AG04449 (cell line): ENCODE results near the gene FAM53B.

ENCODE experiments used
- CTCF ChIA-PET: fragments of 350-600 bp; formaldehyde crosslinking; extraction: SDS; loops from one replicate; lab custom pipeline; 2021; ENCODE audit warnings: antibody characterized with exemption; lab: Yijun Ruan, JAX
- POLR2A ChIA-PET: fragments of 400-600, 350-600 bp; formaldehyde crosslinking; extraction: SDS; loops from one replicate; lab custom pipeline; 2020; ENCODE audit warnings: antibody characterized with exemption, inconsistent platforms; lab: Yijun Ruan, JAX
- DNase-seq: peaks from one replicate; pipeline ENCODE4 v3.0.0-alpha.2; 2010; ENCODE audit warnings: low read depth, low spot score
- H3K4me3 ChIP-seq: 2 replicates; pipeline ENCODE4 v1.5.1; 2011; ENCODE audit warnings: low read depth, mild to moderate bottlenecking, control low read depth, low read length
- CTCF ChIP-seq: IDR thresholded peaks from one replicate; pipeline ENCODE4 v1.5.1; 2011; ENCODE audit warnings: mild to moderate bottlenecking, moderate library complexity, low read length, control low read depth, inconsistent platforms; ENCODE audit not compliant: insufficient read depth; ENCODE audit errors: missing control alignments

FAM53B gene

GRCh38 chr10:124731551-124731950 lies 12.6 kb downstream of the FAM53B start:
- ChIA-PET CTCF (interaction anchor here (1.2 to 10.4 kb wide), 2 partner anchors 9 to 24 kb away, joined by 3 to 108 read pairs; no protein-coding TSS in a partner anchor), POLR2A (interaction anchor here (0.6 kb wide), 1 partner anchor 21 kb away, joined by 5 read pairs; no protein-coding TSS in a partner anchor)
- no peak for TF ChIP-seq CTCF
- DNase-seq: no peak
- no peak overlapping the region for H3K4me3 ChIP-seq

GRCh38 chr10:124730790-124731189 lies 13.4 kb downstream of the FAM53B start:
- DNase-seq: no peak
- TF ChIP-seq CTCF: no peak
- no peak overlapping the region for H3K4me3 ChIP-seq
- POLR2A ChIA-PET: interaction anchor here (0.6 kb wide), 1 partner anchor 22 kb away, joined by 5 read pairs; no protein-coding TSS in a partner anchor
- CTCF ChIA-PET: interaction anchor here (10.4 kb wide), 1 partner anchor 10 kb away, joined by 108 read pairs; no protein-coding TSS in a partner anchor

GRCh38 chr10:124728830-124729661 lies 15.1 kb downstream of the FAM53B start:
- TF ChIP-seq CTCF: no peak
- H3K4me3 ChIP-seq: no peak overlapping the region
- no peak for DNase-seq
- ChIA-PET CTCF (interaction anchor here (0.6 to 10.4 kb wide), 6 partner anchors 8 to 199 kb away, joined by 3 to 108 read pairs (median 4); no protein-coding TSS in a partner anchor), POLR2A (no interaction called here)

- DNase-seq: no peak
- CTCF ChIA-PET: interaction anchor here (1.2 to 10.4 kb wide), 5 partner anchors 9 to 199 kb away, joined by 3 to 108 read pairs (median 4); no protein-coding TSS in a partner anchor
- no peak overlapping the region for H3K4me3 ChIP-seq
- no peak for TF ChIP-seq CTCF
- POLR2A ChIA-PET: no interaction called here
Observed at GRCh38 chr10:124728071-124728829, 15.9 kb downstream of the FAM53B start.

- H3K4me3 ChIP-seq: no peak overlapping the region
- DNase-seq: no peak
- CTCF ChIA-PET: interaction anchor here (1.2 to 10.4 kb wide), 4 partner anchors 9 to 14 kb away, joined by 3 to 108 read pairs (median 4); no protein-coding TSS in a partner anchor
- POLR2A ChIA-PET: no interaction called here
- TF ChIP-seq CTCF: no peak
Observed at GRCh38 chr10:124727361-124727960, 16.7 kb downstream of the FAM53B start.
